Raji (cell line): ENCODE data around the gene MAX.

ENCODE experiments used
- POLR2A ChIP-seq: IDR thresholded peaks from 2 replicates; pipeline ENCODE4 v1.6.1; 2011; ENCODE audit warnings: low read depth, low read length, control low read depth; ENCODE audit not compliant: insufficient read depth

MAX gene, protein sequence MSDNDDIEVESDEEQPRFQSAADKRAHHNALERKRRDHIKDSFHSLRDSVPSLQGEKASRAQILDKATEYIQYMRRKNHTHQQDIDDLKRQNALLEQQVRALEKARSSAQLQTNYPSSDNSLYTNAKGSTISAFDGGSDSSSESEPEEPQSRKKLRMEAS

DNA sequence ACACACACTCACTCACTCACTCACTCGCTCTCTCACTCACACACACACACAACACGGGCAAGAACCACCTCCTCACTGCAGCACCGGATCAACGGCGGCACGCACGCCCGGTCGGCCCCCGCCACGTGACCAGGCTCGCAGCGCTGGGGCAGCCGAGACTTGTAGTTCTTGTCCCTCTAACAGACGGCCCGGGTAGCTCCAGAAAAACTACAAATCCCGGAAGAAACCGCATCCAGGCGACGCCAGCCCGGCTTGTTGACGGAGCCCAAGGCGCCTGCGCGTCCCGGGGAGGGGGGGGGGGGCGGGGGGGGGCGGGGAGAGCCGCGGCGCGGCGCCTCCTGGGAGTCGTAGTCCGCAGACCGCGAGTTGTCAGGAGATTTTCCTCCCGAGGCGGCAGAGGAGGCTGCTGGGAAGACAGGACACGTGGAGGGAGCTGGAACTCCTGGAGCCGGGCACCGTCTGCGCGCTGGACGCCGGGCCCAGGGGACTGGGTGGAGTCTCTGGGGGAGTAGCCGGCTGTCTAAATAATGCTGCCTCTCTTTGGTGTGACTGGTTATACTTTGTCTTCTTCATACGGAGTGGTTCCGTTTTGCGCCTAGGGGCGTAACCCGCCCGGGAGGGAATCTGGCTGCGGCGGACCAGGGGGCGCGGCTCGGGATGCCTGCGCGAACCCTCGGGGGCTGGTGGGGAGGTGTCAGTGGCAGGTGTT lies at the start of gene MAX:
Gene MAX (minus strand): TSS at position 77 of the 709 bp plus-strand sequence. CDS start 178 bp downstream, outside the sequence.
- TF ChIP-seq POLR2A: peak; percentile 86

DNA sequence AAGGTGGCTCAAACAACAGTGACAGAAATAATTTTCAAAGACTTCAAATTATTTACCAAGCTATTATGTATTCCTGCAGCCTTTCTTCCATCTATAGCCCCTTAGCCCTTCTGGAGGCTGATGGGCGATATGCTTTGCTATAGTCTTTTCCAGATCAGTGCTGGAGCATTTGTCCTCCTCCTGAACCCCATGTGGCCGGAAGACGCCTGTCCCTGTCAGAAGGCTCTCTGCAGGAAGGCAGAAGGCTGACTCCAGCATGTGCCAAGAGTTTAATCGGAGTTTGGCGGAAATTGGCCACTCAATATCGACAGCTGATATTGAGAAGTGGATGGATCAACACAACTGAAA lies 49.3 kb upstream of the MAX start:
- no peak for TF ChIP-seq POLR2A

DNA sequence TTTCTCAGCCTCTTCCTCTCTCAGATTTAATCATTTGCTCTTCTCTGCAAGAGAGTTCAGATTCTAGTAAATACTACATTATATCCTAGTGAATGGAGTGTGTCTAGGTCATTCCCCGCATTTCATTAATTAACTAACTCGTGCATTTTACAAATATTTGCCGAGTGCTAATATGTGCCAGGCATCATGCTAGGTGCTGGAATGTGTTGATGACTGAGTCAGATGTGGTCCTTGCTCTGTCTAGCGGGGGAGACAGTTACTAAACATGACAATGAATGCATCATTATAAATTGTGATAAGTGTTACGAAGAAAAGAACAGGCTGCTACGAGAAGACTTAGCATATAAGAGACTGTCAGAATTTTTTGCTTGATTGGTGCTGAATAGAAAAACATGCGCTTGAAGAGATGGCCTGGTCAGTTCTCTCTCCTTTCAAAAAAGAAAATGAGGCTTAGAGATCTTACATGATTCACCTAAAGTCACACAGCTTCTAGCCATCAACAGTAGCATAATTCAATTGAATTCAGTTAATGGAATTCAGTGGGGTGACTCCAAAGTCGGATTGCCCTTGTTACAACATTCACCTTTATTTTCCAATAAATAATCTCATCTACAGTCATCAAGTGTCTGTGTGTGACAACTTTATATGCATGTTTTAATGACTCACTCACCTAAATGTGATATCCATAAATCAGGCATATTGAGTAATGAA lies 48.7 kb upstream of the MAX start:
- TF ChIP-seq POLR2A: no peak

DNA sequence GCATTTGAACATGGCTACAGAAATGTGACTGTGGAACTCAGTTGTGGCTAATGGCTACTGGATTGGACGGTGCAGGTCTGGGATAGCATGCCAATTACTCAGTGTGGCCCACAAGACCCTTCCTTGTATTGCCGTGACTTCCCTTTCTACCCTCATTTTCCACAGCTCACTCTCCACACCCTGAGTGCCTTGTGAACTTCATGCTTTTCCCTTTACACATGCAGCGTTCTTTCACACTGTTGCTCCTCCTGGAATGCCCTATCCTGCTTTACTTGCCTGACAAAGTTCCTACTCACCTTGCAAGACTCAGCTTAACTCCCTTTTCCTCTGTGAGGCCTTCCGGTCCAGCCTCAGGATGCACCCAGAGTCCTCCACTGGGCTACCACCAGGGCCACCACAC lies 46.8 kb upstream of the MAX start:
- no peak for TF ChIP-seq POLR2A

DNA sequence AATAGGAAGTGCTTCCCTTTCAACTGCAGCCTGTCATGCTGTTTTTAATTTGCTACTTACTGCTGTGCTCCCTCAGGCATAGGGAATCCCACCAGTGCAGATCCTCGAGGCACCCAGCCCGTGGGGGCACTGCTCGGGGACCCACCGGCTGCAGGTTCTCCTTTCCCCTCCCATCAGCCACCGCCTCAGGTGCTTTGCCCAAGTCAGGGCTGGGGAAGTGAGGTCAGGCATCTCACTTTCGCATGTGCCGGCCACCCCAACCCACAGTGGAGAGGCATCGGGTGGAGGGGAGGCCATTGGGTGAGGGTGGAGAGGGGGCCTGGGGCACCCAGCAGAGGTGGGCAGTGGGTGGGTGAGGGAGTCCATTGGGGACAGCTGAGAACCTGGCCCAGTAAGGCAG lies 41.9 kb upstream of the MAX start:
- TF ChIP-seq POLR2A: no peak

DNA sequence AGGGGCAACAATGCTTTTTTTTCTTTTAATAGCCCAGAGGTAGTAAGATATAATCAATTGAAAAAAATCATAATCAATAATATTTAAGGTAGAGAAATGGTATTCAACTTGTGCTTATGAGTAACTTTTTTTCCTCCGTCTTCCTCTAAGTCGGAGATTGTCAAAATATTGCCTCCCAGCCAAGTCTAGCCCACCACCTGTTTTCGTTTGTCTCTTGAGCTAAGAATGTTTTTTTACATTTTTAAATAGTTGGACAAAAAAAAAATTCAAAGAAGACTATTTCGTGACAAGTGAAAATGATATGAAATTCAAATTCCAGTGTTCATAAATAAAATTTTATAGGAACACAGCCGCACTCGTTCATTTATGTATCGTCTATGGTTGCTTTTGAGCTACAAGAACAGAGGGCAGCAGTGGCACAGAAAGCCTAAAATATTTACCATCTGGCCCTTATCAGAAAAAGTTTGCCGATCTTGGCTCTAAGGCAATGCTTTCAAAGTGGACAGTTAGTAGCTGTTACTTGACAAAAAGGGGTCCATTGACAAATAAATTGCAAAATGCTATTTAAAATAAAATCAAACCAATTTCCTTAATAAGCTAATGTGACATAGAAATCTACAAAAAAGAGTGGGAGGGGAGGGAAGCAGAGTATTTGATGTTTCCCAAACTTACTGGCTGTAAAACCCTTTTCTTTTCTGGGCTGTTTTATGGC lies 40.8 kb upstream of the MAX start:
- no peak for TF ChIP-seq POLR2A

DNA sequence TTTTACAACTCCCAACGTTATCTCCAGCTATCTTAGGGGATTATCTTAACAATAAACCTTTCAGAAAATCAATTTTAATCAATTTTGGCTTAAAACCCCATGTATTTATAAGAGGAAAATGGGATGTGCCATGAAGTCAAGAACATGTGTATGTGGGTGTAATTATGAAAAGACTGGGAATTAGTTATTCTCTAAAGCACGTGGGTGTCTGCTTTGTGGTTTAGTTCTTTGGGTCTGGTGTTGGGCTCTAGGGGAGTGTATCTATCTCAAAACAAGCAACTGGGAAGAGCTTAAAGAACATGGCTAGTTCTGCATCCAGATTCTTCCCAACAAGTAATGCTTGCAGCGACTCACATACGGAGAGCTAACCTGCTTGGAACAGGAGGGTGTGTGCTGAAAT lies 40.1 kb upstream of the MAX start:
- no peak for TF ChIP-seq POLR2A

DNA sequence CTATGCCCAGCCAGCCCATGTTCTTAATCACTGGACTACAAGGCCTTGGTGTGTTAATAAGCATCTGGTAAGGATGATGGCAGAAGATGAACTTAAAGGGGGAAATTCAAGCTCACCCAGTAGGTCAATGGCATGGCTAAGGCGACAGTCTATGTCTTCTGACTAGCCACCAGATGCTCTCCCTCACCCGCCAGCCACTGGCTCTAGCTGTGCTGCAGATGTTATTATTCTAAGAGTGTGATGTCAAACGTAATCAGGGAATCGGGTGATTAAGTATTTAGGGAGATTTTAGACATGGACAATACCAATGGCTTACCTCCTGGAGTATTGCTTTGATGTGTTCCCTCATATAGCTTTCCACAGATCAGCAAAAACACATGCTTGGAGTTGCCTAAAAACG lies 39.2 kb upstream of the MAX start:
- TF ChIP-seq POLR2A: no peak

DNA sequence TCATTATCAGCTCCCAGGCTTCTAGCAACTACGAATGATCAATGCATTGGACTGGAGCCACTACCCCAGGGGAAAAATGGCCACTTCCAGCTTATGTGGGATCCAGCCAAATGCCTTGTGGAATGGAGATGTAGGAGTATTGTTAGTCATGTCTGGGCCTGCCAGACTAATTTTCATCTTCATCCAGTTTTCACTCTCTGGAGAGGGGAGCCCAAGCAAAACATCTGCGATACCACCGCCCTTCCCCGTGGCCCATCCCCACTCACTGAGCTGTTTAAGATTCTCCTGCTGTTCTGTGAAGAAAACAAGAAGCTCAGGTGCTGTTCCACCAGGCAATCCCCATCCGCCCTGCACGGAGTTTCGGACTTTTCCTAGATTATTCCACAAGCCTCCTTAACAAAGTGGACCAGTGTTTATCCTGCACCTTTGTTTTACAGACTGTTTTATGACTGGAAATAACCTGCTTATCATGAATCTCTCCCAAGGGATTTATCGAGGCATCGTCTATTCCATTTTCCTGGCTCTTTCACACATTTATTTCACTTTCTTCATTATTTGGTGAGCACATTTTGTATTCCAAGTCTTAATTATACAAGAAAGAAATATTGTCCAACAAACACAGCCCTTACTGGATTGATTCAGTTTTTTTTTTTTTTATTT lies 35.5 kb upstream of the MAX start:
- no peak for TF ChIP-seq POLR2A

DNA sequence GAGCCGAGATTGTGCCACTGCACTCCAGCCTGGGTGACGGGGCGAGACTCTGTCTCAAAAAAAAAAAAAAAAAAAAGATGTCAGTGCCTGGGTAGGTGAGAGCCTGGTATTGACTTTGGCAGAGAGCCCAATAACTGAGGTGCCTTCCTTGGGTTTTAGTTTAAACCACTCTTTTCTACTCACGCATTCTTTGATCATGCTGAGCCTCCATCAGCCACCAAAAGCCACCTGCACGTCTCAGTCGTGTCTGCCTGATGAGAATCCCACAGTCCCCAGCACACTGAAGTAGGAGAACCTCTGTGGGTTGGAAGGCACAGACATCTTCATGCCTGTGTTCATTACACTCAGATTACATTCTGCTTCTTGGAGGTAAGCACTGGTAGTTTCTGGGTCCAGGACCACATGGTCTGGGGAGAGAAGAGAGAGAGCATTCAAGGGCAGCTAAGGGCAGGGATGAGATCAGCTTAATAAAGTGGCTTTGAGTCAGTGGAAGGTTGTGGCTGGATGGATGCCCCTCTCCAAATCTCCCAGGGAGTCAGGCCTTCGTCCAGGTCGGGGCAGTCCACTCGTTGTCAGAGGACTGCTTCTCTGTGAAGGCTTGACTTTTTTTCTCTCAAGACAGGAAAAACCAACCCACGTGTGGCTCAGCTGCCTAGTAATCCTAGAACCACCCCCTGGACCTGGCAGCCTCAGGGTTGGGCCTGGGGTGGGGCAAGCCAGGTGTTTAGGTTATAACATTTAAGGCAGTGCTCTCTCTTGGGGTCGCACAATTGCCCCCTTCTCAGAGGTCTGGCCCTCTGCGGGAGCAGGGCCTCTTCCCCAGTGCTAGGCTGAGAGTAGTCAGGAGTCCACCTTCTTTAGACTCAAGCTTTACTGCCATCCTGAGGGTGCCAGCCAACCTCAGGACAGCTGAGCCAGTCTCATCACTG lies 32.6 kb upstream of the MAX start:
- TF ChIP-seq POLR2A: no peak

DNA sequence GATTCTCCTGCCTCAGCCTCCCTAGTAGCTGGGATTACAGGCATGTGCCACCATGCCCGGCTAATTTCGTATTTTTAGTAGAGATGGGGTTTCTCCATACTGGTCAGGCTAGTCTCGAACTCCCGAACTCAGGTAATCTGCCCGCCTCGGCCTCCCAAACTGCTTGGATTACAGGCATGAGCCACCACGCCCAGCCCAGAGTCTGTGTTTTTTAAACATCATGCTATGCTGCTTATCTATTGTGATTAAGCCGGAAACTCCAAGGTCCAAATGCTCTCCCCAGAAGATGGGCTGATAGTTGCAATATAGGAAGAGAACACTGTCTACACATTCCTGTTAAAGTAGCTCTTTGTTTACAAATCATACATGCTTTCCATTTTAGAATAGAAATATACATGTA lies 30.5 kb upstream of the MAX start:
- no peak for TF ChIP-seq POLR2A

DNA sequence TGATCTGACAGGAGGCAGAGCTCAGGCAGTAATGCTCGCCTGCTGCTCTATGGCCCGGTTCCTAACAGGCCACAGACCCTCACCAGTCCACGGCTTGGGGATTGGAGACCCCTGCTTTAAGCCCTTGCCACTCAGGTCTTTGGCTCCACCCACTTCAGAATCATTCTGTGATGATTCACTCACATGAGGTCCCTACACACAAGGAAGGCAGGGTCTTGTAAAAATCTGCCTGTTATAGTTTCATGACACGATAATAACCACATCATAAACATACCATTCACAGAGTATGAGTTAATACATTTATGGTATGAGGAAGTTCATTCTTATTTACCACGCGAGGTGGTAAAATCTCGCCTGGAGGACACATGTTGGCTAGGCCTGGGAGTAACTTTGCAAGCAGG lies 29.0 kb upstream of the MAX start:
- TF ChIP-seq POLR2A: no peak

DNA sequence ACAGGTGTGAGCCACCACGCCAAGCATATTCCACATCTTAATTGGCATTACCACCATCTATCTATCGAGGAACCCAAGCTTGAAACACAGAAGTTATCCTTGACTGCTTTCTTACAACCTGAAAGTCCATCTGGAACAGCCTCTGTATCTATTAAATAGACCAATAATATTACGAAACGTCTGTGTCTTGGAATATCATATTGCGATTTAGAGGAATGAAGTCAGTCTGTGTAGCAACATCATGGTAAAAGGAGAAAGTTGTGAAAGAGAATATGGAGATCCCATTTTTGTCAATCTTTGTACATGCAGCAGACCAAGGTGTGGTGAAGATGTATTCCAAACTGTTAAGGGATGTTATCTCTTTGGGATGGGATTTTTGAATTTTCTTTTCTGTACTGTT lies 25.8 kb upstream of the MAX start:
- TF ChIP-seq POLR2A: no peak
